Fibroblast of villous mesenchyme (primary cell): ENCODE data around the gene COX4I1. TPM values are rescaled to one million over a fixed set of nuclear protein-coding genes. Genes with fewer than 3 reads are reported as not detected.

ENCODE experiments used
- DNase-seq: peaks from one replicate; pipeline ENCODE4 v3.0.0-alpha.2; 2010; ENCODE audit warnings: low read depth
- H3K4me3 ChIP-seq: 2 replicates; pipeline ENCODE4 v1.5.1; 2011; ENCODE audit warnings: low read depth, mild to moderate bottlenecking, low read length
- CTCF ChIP-seq: IDR thresholded peaks from 2 replicates; pipeline ENCODE4 v1.5.1; 2012; ENCODE audit warnings: low read depth, mild to moderate bottlenecking, low read length; ENCODE audit not compliant: insufficient read depth
- small RNA-seq: library from RNA; depleted of rRNA; stranded (forward); fragments of <200 nt; gene quantifications from one replicate; pipeline ENCODE3, GENCODE V24; 2012
- total RNA-seq: library from RNA; depleted of rRNA; stranded (reverse); fragments of >200 nt; gene quantifications from 2 replicates; pipeline ENCODE4 v1.2.3, GENCODE V29; 2012

The COX4I1 gene
- total RNA-seq, 1 donor, result 258 TPM

- TF ChIP-seq CTCF, result no peak
- no peak for DNase-seq
- H3K4me3 ChIP-seq, result no peak overlapping the region
Measured at GRCh38 chr16:85850344-85850880, 50.9 kb downstream of the COX4I1 start.

GRCh38 chr16:85851034-85851785 lies 51.7 kb downstream of the COX4I1 start:
- no peak for DNase-seq
- no peak for TF ChIP-seq CTCF
- no peak overlapping the region for H3K4me3 ChIP-seq

GRCh38 chr16:85853547-85854545 lies 54.4 kb downstream of the COX4I1 start:
- DNase-seq, result no peak
- TF ChIP-seq CTCF, result no peak
- no peak overlapping the region for H3K4me3 ChIP-seq

- DNase-seq, result no peak
- no peak overlapping the region for H3K4me3 ChIP-seq
- no peak for TF ChIP-seq CTCF
Measured at GRCh38 chr16:85854935-85855334, 55.4 kb downstream of the COX4I1 start.

GRCh38 chr16:85856079-85856478 lies 56.6 kb downstream of the COX4I1 start:
- TF ChIP-seq CTCF, result no peak
- no peak for DNase-seq
- no peak overlapping the region for H3K4me3 ChIP-seq

- TF ChIP-seq CTCF, result no peak
- no peak for DNase-seq
- no peak overlapping the region for H3K4me3 ChIP-seq
Measured at GRCh38 chr16:85856585-85856984, 57.1 kb downstream of the COX4I1 start.

Small RNA genes lying within 50 kb of the gene (small RNA-seq; reads per million reads assigned to genes)
- gene RNU1-103P, result not detected

Other genes starting within 250 kb of the COX4I1 start
- gene GSE1, start 186.4 kb upstream of the COX4I1 start, total RNA-seq, result 48.4 and 53.1 TPM in 2 replicates
- 5.8 and 8.6 TPM in 2 replicates for gene GINS2, start 110.7 kb upstream of the COX4I1 start, total RNA-seq
- 8.2 and 8.4 TPM in 2 replicates for gene C16orf74, start 48.6 kb upstream of the COX4I1 start, total RNA-seq
- gene EMC8, start 151 bp upstream of the COX4I1 start, total RNA-seq, result 30.2 and 38.3 TPM in 2 replicates
- not detected in 2 replicates for gene IRF8, start 99.5 kb downstream of the COX4I1 start, total RNA-seq